Hepatocyte (in vitro differentiated cells): Measurements from ENCODE around the gene PAQR9.

Experiments used
- EZH2 ChIP-seq: fragments of 200-600 bp; sonication (generic); IDR thresholded peaks from 2 replicates; pipeline ENCODE4 v1.6.1; 2016; ENCODE audit warnings: antibody characterized with exemption, mild to moderate bottlenecking, borderline replicate concordance
- TF ChIP-seq, protein P1 (sequence below): fragments of 200-600 bp; sonication (generic); IDR thresholded peaks from 2 replicates; pipeline ENCODE4 v1.5.1; 2016; ENCODE audit warnings: antibody characterized with exemption, mild to moderate bottlenecking; ENCODE audit not compliant: poor library complexity

DNA sequence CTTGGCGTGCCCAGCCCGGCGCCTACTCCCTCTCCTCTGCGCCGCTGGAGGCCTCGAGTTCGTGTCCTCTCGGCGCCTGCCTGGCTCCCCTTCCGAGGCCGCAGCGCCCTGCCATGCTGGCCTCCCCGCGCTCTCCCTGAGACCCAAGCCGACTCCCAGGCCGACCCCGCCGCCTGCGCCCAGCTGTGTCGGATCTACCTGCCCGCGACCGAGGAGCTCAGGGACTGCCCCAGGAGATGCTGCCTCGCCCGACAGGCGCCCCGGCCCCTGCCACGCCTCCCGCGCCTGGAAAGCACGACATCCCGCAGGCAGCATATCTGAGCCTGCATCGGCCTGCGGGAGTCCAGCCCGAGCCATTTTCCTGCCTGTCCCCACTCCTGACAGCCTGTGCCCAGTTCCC is 16.1 kb downstream of the PAQR9 start:
- TF ChIP-seq, protein P1, sequence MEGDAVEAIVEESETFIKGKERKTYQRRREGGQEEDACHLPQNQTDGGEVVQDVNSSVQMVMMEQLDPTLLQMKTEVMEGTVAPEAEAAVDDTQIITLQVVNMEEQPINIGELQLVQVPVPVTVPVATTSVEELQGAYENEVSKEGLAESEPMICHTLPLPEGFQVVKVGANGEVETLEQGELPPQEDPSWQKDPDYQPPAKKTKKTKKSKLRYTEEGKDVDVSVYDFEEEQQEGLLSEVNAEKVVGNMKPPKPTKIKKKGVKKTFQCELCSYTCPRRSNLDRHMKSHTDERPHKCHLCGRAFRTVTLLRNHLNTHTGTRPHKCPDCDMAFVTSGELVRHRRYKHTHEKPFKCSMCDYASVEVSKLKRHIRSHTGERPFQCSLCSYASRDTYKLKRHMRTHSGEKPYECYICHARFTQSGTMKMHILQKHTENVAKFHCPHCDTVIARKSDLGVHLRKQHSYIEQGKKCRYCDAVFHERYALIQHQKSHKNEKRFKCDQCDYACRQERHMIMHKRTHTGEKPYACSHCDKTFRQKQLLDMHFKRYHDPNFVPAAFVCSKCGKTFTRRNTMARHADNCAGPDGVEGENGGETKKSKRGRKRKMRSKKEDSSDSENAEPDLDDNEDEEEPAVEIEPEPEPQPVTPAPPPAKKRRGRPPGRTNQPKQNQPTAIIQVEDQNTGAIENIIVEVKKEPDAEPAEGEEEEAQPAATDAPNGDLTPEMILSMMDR: no peak
- TF ChIP-seq EZH2: no peak
